ENCODE data around the gene BBOF1. TPM values are rescaled to one million over a fixed set of nuclear protein-coding genes. Genes with fewer than 3 reads are reported as not detected.

BBOF1 gene
- total and polyA plus RNA-seq, 2 of the 8 experiments (the other 6 are each of a cell fraction or from before 2014, with no cell fraction given): 0.26 to 0.60 TPM

- H3K79me2 ChIP-seq (ENCODE audit: control insufficient read depth in 1 of 2, insufficient read depth in 2 of 2, low read length in 2 of 2): no peaks in the 10 kb centered on the region
- WGBS, 2 experiments (ENCODE audit: extremely low coverage in 1 of 2, insufficient coverage in 1 of 2, insufficient read length in 1 of 2, insufficient replicate concordance in 2 of 2, low coverage in 1 of 2, low lambda C conversion rate in 2 of 2, missing lambda C conversion rate in 1 of 2): 96% methylated on average over 2 of the region's 2 CpGs; no CpG with 5 or more reads in 1 of the 2 experiments
- H4K5ac ChIP-seq (ENCODE audit: insufficient read length, low read depth, low read length): no peak overlapping the region
- H3K56ac ChIP-seq (replicated peaks; ENCODE audit: insufficient read length, low read depth, low read length): no peak overlapping the region
- no peak overlapping the region for H2BK12ac ChIP-seq (ENCODE audit: low read depth, low read length)
- TF ChIP-seq NRF1 (IDR thresholded peaks at IDR 0.05; ENCODE audit: low read depth, low read length) (no peak), RXRA (IDR thresholded peaks at IDR 0.05; ENCODE audit: insufficient read depth, low read depth, low read length) (no peak), EGR1 (IDR thresholded peaks at IDR 0.05; ENCODE audit: borderline replicate concordance, low read depth, low read length) (no peak), SUZ12 (IDR thresholded peaks at IDR 0.05; ENCODE audit: low read length) (no peak), TAF1 (IDR thresholded peaks at IDR 0.05; ENCODE audit: low read depth, low read length) (no peak), ZNF274 (IDR thresholded peaks at IDR 0.05; ENCODE audit: borderline replicate concordance, extremely low read depth, low read length) (no peak), SIN3A (conservative IDR thresholded peaks at IDR 0.05 in 1 of 2, IDR thresholded peaks at IDR 0.05 in 1 of 2; ENCODE audit: low read depth in 1 of 2, low read length in 2 of 2) (no peak), NANOG (IDR thresholded peaks at IDR 0.05; ENCODE audit: insufficient read depth, low read depth, low read length, poor library complexity, severe bottlenecking) (no peak), BRCA1 (IDR thresholded peaks at IDR 0.05; ENCODE audit: low read depth, low read length) (no peak)
- TF ChIP-seq, protein P1, sequence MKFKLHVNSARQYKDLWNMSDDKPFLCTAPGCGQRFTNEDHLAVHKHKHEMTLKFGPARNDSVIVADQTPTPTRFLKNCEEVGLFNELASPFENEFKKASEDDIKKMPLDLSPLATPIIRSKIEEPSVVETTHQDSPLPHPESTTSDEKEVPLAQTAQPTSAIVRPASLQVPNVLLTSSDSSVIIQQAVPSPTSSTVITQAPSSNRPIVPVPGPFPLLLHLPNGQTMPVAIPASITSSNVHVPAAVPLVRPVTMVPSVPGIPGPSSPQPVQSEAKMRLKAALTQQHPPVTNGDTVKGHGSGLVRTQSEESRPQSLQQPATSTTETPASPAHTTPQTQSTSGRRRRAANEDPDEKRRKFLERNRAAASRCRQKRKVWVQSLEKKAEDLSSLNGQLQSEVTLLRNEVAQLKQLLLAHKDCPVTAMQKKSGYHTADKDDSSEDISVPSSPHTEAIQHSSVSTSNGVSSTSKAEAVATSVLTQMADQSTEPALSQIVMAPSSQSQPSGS (IDR thresholded peaks at IDR 0.05; ENCODE audit: low read length): no peak
- no peak overlapping the region for H3K14ac ChIP-seq (ENCODE audit: insufficient read length)
- no peak overlapping the region for H4K91ac ChIP-seq (replicated peaks; ENCODE audit: insufficient read length, low read length)
- no peaks in the 10 kb centered on the region for H3K9me3 ChIP-seq (ENCODE audit: insufficient read depth in 2 of 2, low read depth in 1 of 2, low read length in 1 of 2)
- H3K18ac ChIP-seq (ENCODE audit: extremely low read depth, low read length): no peak overlapping the region
- H2AFZ ChIP-seq (ENCODE audit: low read length): no peak overlapping the region
- H3K4ac ChIP-seq (replicated peaks; ENCODE audit: insufficient read length, low read depth, low read length): no peak overlapping the region
- no peaks in the 10 kb centered on the region for H3K4me1 ChIP-seq (replicated peaks in 1 of 4; ENCODE audit: control insufficient read depth in 3 of 4, insufficient read depth in 4 of 4, low read length in 3 of 4)
- no peak overlapping the region for H3K4me2 ChIP-seq (ENCODE audit: insufficient read depth in 1 of 2, low read depth in 2 of 2, low read length in 2 of 2)
- FAIRE-seq (no peak), DNase-seq (ENCODE audit: low read depth in 1 of 2, low spot score in 2 of 2) (no peak)
- no peaks in the 10 kb centered on the region for H3K79me1 ChIP-seq (ENCODE audit: low read depth, low read length)
- no peaks in the 10 kb centered on the region for H3K27me3 ChIP-seq (replicated peaks in 1 of 4; ENCODE audit: control insufficient read depth in 3 of 4, extremely low read depth in 1 of 4, insufficient read depth in 3 of 4, low read length in 3 of 4)
- no peaks in the 10 kb centered on the region for H3K23me2 ChIP-seq (ENCODE audit: low read depth, low read length)
- H3K4me3 ChIP-seq (ENCODE audit: extremely low read depth in 1 of 4, insufficient read depth in 2 of 4, low read depth in 3 of 4, low read length in 4 of 4): no peak overlapping the region
- H3K9ac ChIP-seq (replicated peaks in 1 of 4; ENCODE audit: extremely low read depth in 1 of 4, low read depth in 3 of 4, low read length in 3 of 4): no peak overlapping the region
- no peak overlapping the region for H3K23ac ChIP-seq (ENCODE audit: insufficient read length)
- H2BK5ac ChIP-seq (ENCODE audit: low read depth, low read length): no peak overlapping the region
- H2BK15ac ChIP-seq (ENCODE audit: low read length): no peak overlapping the region
- H4K8ac ChIP-seq (ENCODE audit: extremely low read depth, insufficient read depth, low read length): no peak overlapping the region
- peaks cover 0 to 48% (median 9%) of the 10 kb centered on the region in 4 experiments; a peak in 6 of 8 replicates for H3K36me3 ChIP-seq (ENCODE audit: control insufficient read depth in 2 of 4, insufficient read depth in 4 of 4, low read length in 3 of 4)
- CTCF ChIA-PET (ENCODE audit: partially characterized antibody): interaction anchor here (0.7 kb wide), 1 partner anchor 732 kb away, joined by 3 read pairs; no protein-coding TSS in a partner anchor
- POLR2A ChIA-PET (ENCODE audit: partially characterized antibody): no interaction called here
- H2AK5ac ChIP-seq (ENCODE audit: low read depth, low read length): no peak overlapping the region
- no peak overlapping the region for H2BK120ac ChIP-seq (replicated peaks; ENCODE audit: low read depth, low read length)
- peaks cover 0 to 3% of the 10 kb centered on the region in 2 experiments for H4K20me1 ChIP-seq (replicated peaks in 1 of 2; ENCODE audit: control insufficient read depth in 1 of 2, insufficient read depth in 2 of 2, low read length in 2 of 2)
- no peak overlapping the region for H3K27ac ChIP-seq (ENCODE audit: low read depth, low read length)
- H2BK20ac ChIP-seq (ENCODE audit: low read length): no peak overlapping the region
These were observed 43.6 kb downstream of the BBOF1 start for GRCh38 chr14:74062809-74063150.
